ENCODE results near the gene NAPB. TPM values are rescaled to one million over a fixed set of nuclear protein-coding genes. Genes with fewer than 3 reads are reported as not detected.

The NAPB gene
- polyA plus RNA-seq, 1 donor from 2014 or later, result 133 TPM

DNA sequence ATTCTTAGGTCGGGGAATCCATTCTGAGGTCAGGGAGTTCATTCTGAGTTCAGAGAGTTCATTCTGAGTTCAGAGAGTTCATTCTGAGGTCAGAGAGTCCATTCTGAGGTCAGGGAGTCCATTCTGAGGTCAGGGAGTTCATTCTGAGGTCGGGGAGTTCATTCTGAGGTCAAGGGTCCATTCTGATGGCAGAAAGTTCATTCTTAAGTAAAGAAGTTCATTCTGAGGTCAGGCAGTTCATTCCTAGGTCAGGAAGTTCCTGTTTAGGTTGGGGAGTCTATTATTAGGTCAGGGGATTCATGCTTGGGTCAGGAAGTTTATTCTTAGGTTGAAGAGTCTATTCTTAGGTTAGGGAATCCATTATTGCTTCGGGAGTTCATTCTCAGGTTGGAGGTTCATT, 87.2 kb downstream of the NAPB start:
- no peaks in the 10 kb centered on the region for H3K9me2 ChIP-seq (ENCODE audit: insufficient read depth, low read length)

GRCh38 chr20:23332467-23332866, 88.8 kb downstream of the NAPB start:
- Histone ChIP-seq H4K20me1 (ENCODE audit: insufficient read depth) (no peaks in the 10 kb centered on the region), H3K4me3 (ENCODE audit: low read length) (no peak overlapping the region), H3F3A (ENCODE audit: insufficient read depth, low read length, poor library complexity, severe bottlenecking) (no peaks in the 10 kb centered on the region), H3K9me3 (ENCODE audit: low read length) (no peaks in the 10 kb centered on the region), H3K36me3 (ENCODE audit: insufficient read depth, low read length) (no peaks in the 10 kb centered on the region), H3K9me2 (ENCODE audit: insufficient read depth, low read length) (no peaks in the 10 kb centered on the region), H3K4me2 (ENCODE audit: low read length) (no peak overlapping the region), H3K27ac (ENCODE audit: low read length) (no peak overlapping the region), H2AFZ (ENCODE audit: low read depth, low read length) (no peak overlapping the region), H3K9ac (ENCODE audit: low read length) (no peak overlapping the region), H3K79me2 (replicated peaks; ENCODE audit: insufficient read depth, low read length) (no peaks in the 10 kb centered on the region), H3K27me3 (ENCODE audit: insufficient read depth, low read depth, low read length) (no peaks in the 10 kb centered on the region)
- no peak for TF ChIP-seq EZH2 (IDR thresholded peaks at IDR 0.05; ENCODE audit: borderline replicate concordance, insufficient read depth, low read length, poor library complexity, severe bottlenecking)
- TF ChIP-seq SMC3 (conservative IDR thresholded peaks at IDR 0.05; ENCODE audit: poor library complexity), result no peak
- no peak for TF ChIP-seq TAF1 (IDR thresholded peaks at IDR 0.05; ENCODE audit: low read depth)
- TF ChIP-seq EP300 (conservative IDR thresholded peaks at IDR 0.05; ENCODE audit: poor library complexity, severe bottlenecking), result no peak
- TF ChIP-seq, protein P1, sequence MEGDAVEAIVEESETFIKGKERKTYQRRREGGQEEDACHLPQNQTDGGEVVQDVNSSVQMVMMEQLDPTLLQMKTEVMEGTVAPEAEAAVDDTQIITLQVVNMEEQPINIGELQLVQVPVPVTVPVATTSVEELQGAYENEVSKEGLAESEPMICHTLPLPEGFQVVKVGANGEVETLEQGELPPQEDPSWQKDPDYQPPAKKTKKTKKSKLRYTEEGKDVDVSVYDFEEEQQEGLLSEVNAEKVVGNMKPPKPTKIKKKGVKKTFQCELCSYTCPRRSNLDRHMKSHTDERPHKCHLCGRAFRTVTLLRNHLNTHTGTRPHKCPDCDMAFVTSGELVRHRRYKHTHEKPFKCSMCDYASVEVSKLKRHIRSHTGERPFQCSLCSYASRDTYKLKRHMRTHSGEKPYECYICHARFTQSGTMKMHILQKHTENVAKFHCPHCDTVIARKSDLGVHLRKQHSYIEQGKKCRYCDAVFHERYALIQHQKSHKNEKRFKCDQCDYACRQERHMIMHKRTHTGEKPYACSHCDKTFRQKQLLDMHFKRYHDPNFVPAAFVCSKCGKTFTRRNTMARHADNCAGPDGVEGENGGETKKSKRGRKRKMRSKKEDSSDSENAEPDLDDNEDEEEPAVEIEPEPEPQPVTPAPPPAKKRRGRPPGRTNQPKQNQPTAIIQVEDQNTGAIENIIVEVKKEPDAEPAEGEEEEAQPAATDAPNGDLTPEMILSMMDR (IDR thresholded peaks at IDR 0.05; ENCODE audit: poor library complexity, severe bottlenecking), result no peak
- no peak for TF ChIP-seq POLR2AphosphoS5 (IDR thresholded peaks at IDR 0.05)
- TF ChIP-seq RAD21 (conservative IDR thresholded peaks at IDR 0.05), result no peak

More for the DNA sequence above, 87.2 kb downstream of the NAPB start:
- Histone ChIP-seq H3K4me2 (ENCODE audit: low read length) (no peak overlapping the region), H3K79me2 (replicated peaks; ENCODE audit: insufficient read depth, low read length) (no peaks in the 10 kb centered on the region), H3K36me3 (ENCODE audit: insufficient read depth, low read length) (no peaks in the 10 kb centered on the region), H3K27ac (ENCODE audit: low read length) (no peak overlapping the region), H3K4me3 (ENCODE audit: low read length) (no peak overlapping the region), H3K9me3 (ENCODE audit: low read length) (no peaks in the 10 kb centered on the region), H3K27me3 (ENCODE audit: insufficient read depth, low read depth, low read length) (no peaks in the 10 kb centered on the region), H4K20me1 (ENCODE audit: insufficient read depth) (no peaks in the 10 kb centered on the region), H2AFZ (ENCODE audit: low read depth, low read length) (no peak overlapping the region), H3K9ac (ENCODE audit: low read length) (no peak overlapping the region), H3F3A (ENCODE audit: insufficient read depth, low read length, poor library complexity, severe bottlenecking) (no peaks in the 10 kb centered on the region)
- TF ChIP-seq RAD21 (conservative IDR thresholded peaks at IDR 0.05), result no peak
- no peak for TF ChIP-seq EP300 (conservative IDR thresholded peaks at IDR 0.05; ENCODE audit: poor library complexity, severe bottlenecking)
- no peak for TF ChIP-seq SMC3 (conservative IDR thresholded peaks at IDR 0.05; ENCODE audit: poor library complexity)
- TF ChIP-seq TAF1 (IDR thresholded peaks at IDR 0.05; ENCODE audit: low read depth), result no peak
- TF ChIP-seq EZH2 (IDR thresholded peaks at IDR 0.05; ENCODE audit: borderline replicate concordance, insufficient read depth, low read length, poor library complexity, severe bottlenecking), result no peak
- TF ChIP-seq POLR2AphosphoS5 (IDR thresholded peaks at IDR 0.05), result no peak
- no peak for TF ChIP-seq REST (IDR thresholded peaks at IDR 0.05; ENCODE audit: borderline replicate concordance)
- TF ChIP-seq, protein P1 (IDR thresholded peaks at IDR 0.05; ENCODE audit: poor library complexity, severe bottlenecking), result no peak
- no peak for TF ChIP-seq MXI1 (conservative IDR thresholded peaks at IDR 0.05; ENCODE audit: poor library complexity, severe bottlenecking)

All from neural cell (in vitro differentiated cells).